Activated CD4-positive, alpha-beta memory T cell treated with anti-CD3 and anti-CD28 coated beads for 36 hours (primary cell): ENCODE measurements around the gene NHP2. TPM values are rescaled to one million over a fixed set of nuclear protein-coding genes. Genes with fewer than 3 reads are reported as not detected.
"Not testable (repeated sequence)": the region's sequence is repeated elsewhere in the genome, so short reads cannot be mapped to it uniquely, and the experiment has no call there.

ENCODE experiments used
- CTCF ChIA-PET: fragments of 350-600 bp; sonication (Branson Sonifier 250); formaldehyde crosslinking; loops from one replicate; lab custom pipeline; 2021; ENCODE audit warnings: antibody characterized with exemption, inconsistent platforms; lab: Charles Lee
- POLR2A ChIA-PET: fragments of 350-600 bp; sonication (Branson Sonifier 250); formaldehyde crosslinking; loops from one replicate; lab custom pipeline; 2021; ENCODE audit warnings: antibody characterized with exemption; lab: Charles Lee
- DNase-seq: peaks from one replicate; pipeline ENCODE4 v3.0.0-alpha.2; 2020
- H3K27ac Mint-ChIP-seq: one replicate; pipeline ENCODE4 v1.8.0; 2021; ENCODE audit warnings: mixed read lengths
- H3K27me3 Mint-ChIP-seq: one replicate; pipeline ENCODE4 v1.8.0; 2021; ENCODE audit warnings: mixed read lengths
- H3K36me3 Mint-ChIP-seq: one replicate; pipeline ENCODE4 v1.8.0; 2021; ENCODE audit warnings: mixed read lengths
- H3K4me1 Mint-ChIP-seq: one replicate; pipeline ENCODE4 v1.8.0; 2021; ENCODE audit warnings: low read depth, mixed read lengths
- H3K4me3 Mint-ChIP-seq: one replicate; pipeline ENCODE4 v1.8.0; 2021; ENCODE audit warnings: mild to moderate bottlenecking, mixed read lengths
- H3K9me3 Mint-ChIP-seq: one replicate; pipeline ENCODE4 v1.8.0; 2021; ENCODE audit warnings: mixed read lengths
- intact Hi-C: fragments of 100-400 bp; cut with micrococcal nuclease; formaldehyde crosslinking; loops from one replicate; pipeline ENCODE4 v1.15.1; 2023
- total RNA-seq, 2 experiments: library from RNA; stranded (reverse); gene quantifications; one replicate each; pipeline ENCODE4 v1.2.3, GENCODE V29; 2021

The NHP2 gene
- total RNA-seq, 2 experiments from 2014 or later, result 231 to 246 TPM

GRCh38 chr5:178129296-178129695 is 24.4 kb downstream of the NHP2 start:
- Mint-ChIP-seq H3K4me3 (peak overlapping the region; percentile 72), H3K27ac (no peak overlapping the region), H3K27me3 (no peaks in the 10 kb centered on the region), H3K36me3 (peaks cover 10% of the 10 kb centered on the region), H3K4me1 (peaks cover 17% of the 10 kb centered on the region), H3K9me3 (no peaks in the 10 kb centered on the region)
- CTCF ChIA-PET, result interaction anchor here (1.2 to 1.3 kb wide), 2 partner anchors 8 to 53 kb away, joined by 3 to 15 read pairs; no protein-coding TSS in a partner anchor
- intact Hi-C loops, result no loop called here
- POLR2A ChIA-PET, result interaction anchor here (1.6 to 2.9 kb wide), 2 partner anchors 9 to 24 kb away, joined by 8 to 12 read pairs; partner anchors contain the start of gene NHP2
- no peak for DNase-seq

GRCh38 chr5:178127300-178128009 is 26.2 kb downstream of the NHP2 start:
- H3K4me3 Mint-ChIP-seq, H3K36me3 Mint-ChIP-seq, DNase-seq, H3K4me1 Mint-ChIP-seq, POLR2A ChIA-PET, H3K9me3 Mint-ChIP-seq, intact Hi-C loops, H3K27ac Mint-ChIP-seq, H3K27me3 Mint-ChIP-seq, CTCF ChIA-PET: not testable (repeated sequence)

- peaks cover 2% of the 10 kb centered on the region for H3K4me1 Mint-ChIP-seq
- no peaks in the 10 kb centered on the region for H3K27me3 Mint-ChIP-seq
- CTCF ChIA-PET, result no interaction called here
- intact Hi-C loops, result no loop called here
- no peak overlapping the region for H3K27ac Mint-ChIP-seq
- no peaks in the 10 kb centered on the region for H3K9me3 Mint-ChIP-seq
- H3K36me3 Mint-ChIP-seq, result no peaks in the 10 kb centered on the region
- POLR2A ChIA-PET, result no interaction called here
- H3K4me3 Mint-ChIP-seq, result no peak overlapping the region
- no peak for DNase-seq
Measured at GRCh38 chr5:178126556-178126955, 27.1 kb downstream of the NHP2 start.

GRCh38 chr5:178125253-178125906 is 28.3 kb downstream of the NHP2 start:
- Mint-ChIP-seq H3K4me3 (no peak overlapping the region), H3K27ac (no peak overlapping the region), H3K27me3 (no peaks in the 10 kb centered on the region), H3K9me3 (no peaks in the 10 kb centered on the region), H3K36me3 (no peaks in the 10 kb centered on the region), H3K4me1 (peaks cover 6% of the 10 kb centered on the region)
- intact Hi-C loops, result no loop called here
- CTCF ChIA-PET, result interaction anchor here (1.3 kb wide), 1 partner anchor 50 kb away, joined by 4 read pairs; no protein-coding TSS in a partner anchor
- POLR2A ChIA-PET, result no interaction called here
- no peak for DNase-seq

- no peak overlapping the region for H3K4me3 Mint-ChIP-seq
- no peaks in the 10 kb centered on the region for H3K36me3 Mint-ChIP-seq
- intact Hi-C loops, result loop anchor here (5.0 kb wide), 1 partner anchor 38 kb away; no protein-coding TSS in a partner anchor
- DNase-seq, result no peak
- ChIA-PET CTCF (interaction anchor here (1.3 to 4.1 kb wide), 2 partner anchors 48 to 49 kb away, joined by 4 to 39 read pairs; no protein-coding TSS in a partner anchor), POLR2A (no interaction called here)
- H3K27ac Mint-ChIP-seq, result no peak overlapping the region
- no peaks in the 10 kb centered on the region for H3K9me3 Mint-ChIP-seq
- H3K27me3 Mint-ChIP-seq, result no peaks in the 10 kb centered on the region
- H3K4me1 Mint-ChIP-seq, result peaks cover 6% of the 10 kb centered on the region
Measured at GRCh38 chr5:178123966-178124925, 29.4 kb downstream of the NHP2 start.

- Mint-ChIP-seq H3K4me3 (no peak overlapping the region), H3K4me1 (peaks cover 6% of the 10 kb centered on the region), H3K27me3 (no peaks in the 10 kb centered on the region), H3K27ac (no peak overlapping the region), H3K9me3 (no peaks in the 10 kb centered on the region), H3K36me3 (no peaks in the 10 kb centered on the region)
- POLR2A ChIA-PET, result no interaction called here
- no peak for DNase-seq
- CTCF ChIA-PET, result interaction anchor here (4.1 kb wide), 1 partner anchor 47 kb away, joined by 39 read pairs; no protein-coding TSS in a partner anchor
- intact Hi-C loops, result loop anchor here (5.0 kb wide), 1 partner anchor 39 kb away; no protein-coding TSS in a partner anchor
Measured at GRCh38 chr5:178123094-178123965, 30.4 kb downstream of the NHP2 start.

- Mint-ChIP-seq H3K4me1 (peaks cover 6% of the 10 kb centered on the region), H3K36me3 (no peaks in the 10 kb centered on the region), H3K27ac (no peak overlapping the region), H3K4me3 (no peak overlapping the region), H3K9me3 (no peaks in the 10 kb centered on the region), H3K27me3 (no peaks in the 10 kb centered on the region)
- POLR2A ChIA-PET, result no interaction called here
- no peak for DNase-seq
- intact Hi-C loops, result loop anchor here (5.0 kb wide), 1 partner anchor 40 kb away; no protein-coding TSS in a partner anchor
- CTCF ChIA-PET, result interaction anchor here (1.3 to 4.1 kb wide), 3 partner anchors 19 to 46 kb away, joined by 4 to 39 read pairs (median 14); no protein-coding TSS in a partner anchor
Measured at GRCh38 chr5:178122346-178122745, 31.3 kb downstream of the NHP2 start.

GRCh38 chr5:178121391-178122276 is 32.1 kb downstream of the NHP2 start:
- Mint-ChIP-seq H3K36me3 (peaks cover 2% of the 10 kb centered on the region), H3K27ac (no peak overlapping the region), H3K4me3 (no peak overlapping the region), H3K9me3 (no peaks in the 10 kb centered on the region), H3K27me3 (no peaks in the 10 kb centered on the region), H3K4me1 (peaks cover 12% of the 10 kb centered on the region)
- intact Hi-C loops, result loop anchor here (1.0 to 5.0 kb wide), 3 partner anchors 9 to 41 kb away; no protein-coding TSS in a partner anchor
- POLR2A ChIA-PET, result interaction anchor here (1.0 to 1.9 kb wide), 4 partner anchors 8 to 83 kb away, joined by 3 to 9 read pairs (median 8); partner anchors contain the start of genes HNRNPAB, NHP2 and RMND5B
- no peak for DNase-seq
- CTCF ChIA-PET, result interaction anchor here (0.6 to 4.1 kb wide), 23 partner anchors 8 to 83 kb away, joined by 3 to 39 read pairs (median 5); partner anchors contain the start of genes HNRNPAB, NHP2 and RMND5B

GRCh38 chr5:178120607-178121357 is 32.9 kb downstream of the NHP2 start:
- H3K36me3 Mint-ChIP-seq, result peaks cover 2% of the 10 kb centered on the region
- H3K27me3 Mint-ChIP-seq, result no peaks in the 10 kb centered on the region
- H3K4me1 Mint-ChIP-seq, result peaks cover 18% of the 10 kb centered on the region
- intact Hi-C loops, result loop anchor here (1.0 to 5.0 kb wide), 3 partner anchors 10 to 42 kb away; no protein-coding TSS in a partner anchor
- ChIA-PET CTCF (interaction anchor here (0.6 to 4.1 kb wide), 28 partner anchors 9 to 431 kb away, joined by 3 to 39 read pairs (median 4); partner anchors contain the start of genes HNRNPAB, NHP2 and RMND5B), POLR2A (interaction anchor here (1.0 to 1.9 kb wide), 4 partner anchors 9 to 83 kb away, joined by 3 to 9 read pairs (median 8); partner anchors contain the start of genes HNRNPAB, NHP2 and RMND5B)
- no peaks in the 10 kb centered on the region for H3K9me3 Mint-ChIP-seq
- no peak overlapping the region for H3K27ac Mint-ChIP-seq
- H3K4me3 Mint-ChIP-seq, result no peak overlapping the region
- DNase-seq, result peak; percentile 90
